ENCODE measurements around the gene LY86.

Gene LY86

GRCh38 chr6:6623553-6623952 is 35.0 kb downstream of the LY86 start:
- no peak for DNase-seq (ENCODE audit: low spot score)

DNA sequence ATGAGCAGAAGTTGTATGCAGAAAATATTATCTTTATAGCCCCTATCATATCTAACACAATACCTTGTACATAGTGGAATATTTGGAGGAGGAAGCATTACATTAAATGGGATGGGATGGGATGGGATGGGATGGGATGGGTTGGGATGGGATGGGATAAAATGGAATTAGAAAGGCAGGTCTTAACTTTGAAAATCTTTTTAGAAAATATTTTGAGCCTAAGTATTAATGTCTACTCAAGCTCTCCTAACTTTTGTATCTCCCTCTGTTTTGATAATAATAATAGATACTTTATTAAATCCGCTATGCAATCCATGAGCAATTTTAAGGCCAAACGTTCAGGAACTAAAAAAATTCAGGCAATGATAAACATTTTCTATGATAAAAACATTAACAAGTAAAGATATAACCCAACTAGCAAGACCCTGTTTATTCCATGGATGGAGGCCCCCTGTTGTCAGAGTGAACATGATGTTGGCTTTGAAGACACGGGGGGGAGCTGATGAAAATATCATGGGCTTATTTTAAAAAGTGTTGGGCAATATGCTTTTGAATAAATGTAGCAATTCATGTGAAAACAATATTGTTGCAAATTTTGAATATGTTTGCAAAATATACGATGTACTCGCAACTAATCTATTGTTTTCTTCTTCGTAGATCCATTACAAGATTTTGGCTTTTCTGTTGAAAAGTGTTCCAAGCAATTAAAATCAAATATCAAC is 35.9 kb downstream of the LY86 start:
- DNase-seq (ENCODE audit: low spot score) = no peak

GRCh38 chr6:6626187-6626586 is 37.7 kb downstream of the LY86 start:
- DNase-seq (ENCODE audit: low spot score) = no peak

- no peak for DNase-seq (ENCODE audit: low spot score)
These were observed 40.9 kb downstream of the LY86 start for GRCh38 chr6:6629402-6629801.

GRCh38 chr6:6631053-6631452 is 42.5 kb downstream of the LY86 start:
- DNase-seq (ENCODE audit: low spot score) = no peak

DNA sequence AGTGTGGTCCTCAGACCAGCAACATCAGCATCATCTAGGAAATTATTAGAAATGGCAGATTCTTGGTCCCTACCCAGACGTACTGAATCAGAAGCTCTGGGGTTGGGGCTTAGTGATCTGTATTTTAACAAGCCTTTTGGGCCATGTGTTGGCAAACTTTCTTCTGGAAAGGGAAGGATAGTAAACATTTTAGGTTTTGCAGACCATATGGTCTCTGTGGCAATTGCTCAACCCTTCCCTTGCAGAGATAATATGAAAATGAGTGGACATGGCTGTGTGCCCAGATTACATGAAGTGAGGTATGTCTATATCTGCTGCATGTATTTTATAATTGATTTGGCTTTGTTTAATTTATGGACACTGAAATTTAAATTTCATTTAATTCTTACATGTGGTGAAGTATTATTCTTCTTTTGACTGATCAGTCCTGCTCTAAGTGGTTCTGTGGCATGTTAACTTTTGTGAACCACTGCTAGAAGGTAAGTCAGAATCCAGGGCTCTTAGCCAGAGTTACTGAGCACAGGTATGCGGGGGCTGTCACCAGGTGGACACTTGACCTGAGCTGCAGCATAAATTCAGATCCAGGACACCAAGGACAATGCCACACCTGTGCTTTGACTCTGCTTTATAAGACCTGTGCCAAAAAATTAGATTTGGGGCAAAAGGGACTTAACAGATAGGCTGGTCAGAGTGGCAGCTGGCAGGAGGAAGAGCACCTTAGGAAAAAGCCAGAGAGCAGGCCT is 43.2 kb downstream of the LY86 start:
- DNase-seq (ENCODE audit: low spot score) = no peak

DNA sequence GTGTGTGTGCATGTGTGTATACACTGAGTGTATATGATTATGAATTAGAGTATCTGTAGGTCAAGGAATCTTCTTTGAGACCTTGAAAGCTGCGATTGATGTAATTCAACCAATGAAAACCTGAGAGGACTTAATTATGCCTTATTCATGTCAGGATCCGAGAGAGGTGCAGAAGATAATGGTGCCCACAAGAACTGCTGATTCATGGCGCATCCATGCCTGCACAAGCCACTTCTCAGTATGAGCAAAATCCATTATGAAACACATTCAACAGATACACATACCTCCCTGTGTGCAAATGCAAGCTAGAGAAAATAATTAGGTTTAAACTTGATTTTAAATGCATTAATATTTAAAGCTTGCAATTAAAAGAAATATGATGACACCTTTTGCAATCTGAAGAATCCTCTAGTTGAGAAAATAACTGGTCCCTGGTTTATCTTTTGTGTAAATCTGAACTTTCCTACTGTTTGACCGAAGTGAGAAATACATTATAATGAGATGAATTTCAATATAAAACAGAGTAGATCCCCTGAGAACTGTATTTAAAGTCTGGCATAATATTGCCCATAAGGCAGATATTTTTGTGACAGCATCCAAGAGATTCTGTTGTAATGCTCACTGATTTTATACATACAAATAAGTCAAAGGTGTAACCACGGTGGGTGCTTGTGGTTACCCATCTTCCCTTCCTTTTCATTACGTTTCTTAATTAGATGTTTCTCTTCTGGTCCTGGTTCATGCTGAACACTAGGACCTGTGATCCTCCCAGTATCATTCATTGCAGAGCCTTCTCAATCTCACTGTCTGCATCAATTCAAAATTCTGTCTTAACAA is 45.6 kb downstream of the LY86 start:
- no peak for DNase-seq (ENCODE audit: low spot score)

DNA sequence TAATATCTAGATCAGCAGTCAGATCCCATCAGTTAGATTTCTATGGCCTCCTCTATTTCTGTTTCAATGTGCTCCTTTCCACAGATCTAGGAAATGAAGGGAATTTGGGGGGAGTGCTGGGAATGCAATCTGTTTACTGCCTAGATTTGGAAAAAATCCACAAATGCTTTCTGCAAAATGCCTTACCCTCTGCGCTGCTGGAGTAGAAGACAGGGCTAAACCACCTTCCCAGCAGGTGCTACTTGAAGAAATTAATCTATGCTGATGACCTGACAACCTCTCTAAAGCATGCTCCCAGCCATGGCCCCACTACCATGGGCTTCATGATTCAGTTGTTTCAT is 46.2 kb downstream of the LY86 start:
- DNase-seq (ENCODE audit: low spot score) = no peak

DNA sequence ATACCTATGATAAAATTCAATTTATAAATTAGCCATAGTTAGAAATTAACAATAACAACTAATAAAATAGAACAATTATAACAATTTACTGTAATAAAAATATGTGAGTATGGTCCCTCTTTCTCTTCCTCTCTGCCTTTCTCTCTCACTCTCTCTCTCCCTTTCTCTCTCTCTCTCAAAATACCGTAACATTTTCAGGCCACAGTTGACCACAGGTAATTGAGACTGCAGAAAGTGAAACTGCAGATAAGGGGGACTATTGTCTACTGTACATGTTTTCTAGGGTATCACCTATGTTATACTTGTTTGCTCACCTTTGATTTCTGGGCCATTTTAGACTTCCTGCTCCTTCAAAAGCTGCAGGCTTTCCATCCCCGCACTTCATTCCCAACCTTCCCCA is 46.8 kb downstream of the LY86 start:
- DNase-seq (ENCODE audit: low spot score) = no peak

GRCh38 chr6:6635869-6636268 is 47.3 kb downstream of the LY86 start:
- no peak for DNase-seq (ENCODE audit: low spot score)

GRCh38 chr6:6639572-6639971 is 51.1 kb downstream of the LY86 start:
- DNase-seq (ENCODE audit: low spot score) = no peak

DNA sequence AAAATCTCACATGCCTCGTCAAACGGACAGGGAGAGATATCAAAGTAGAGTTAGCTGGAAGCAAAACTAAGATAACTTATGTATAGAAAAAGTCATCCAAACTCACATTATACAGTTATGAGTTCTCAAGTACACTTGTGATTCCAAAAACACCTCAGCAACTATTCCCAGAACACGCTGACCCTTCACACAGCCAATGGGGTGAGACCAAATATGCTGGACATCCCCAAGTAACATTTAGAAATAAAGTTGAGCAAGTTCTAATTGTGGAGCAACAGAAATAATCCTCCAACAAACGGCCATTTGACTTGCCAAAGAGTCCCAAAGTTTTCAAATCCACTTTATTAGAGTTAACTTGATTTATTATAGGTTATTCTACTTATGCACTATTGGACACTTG is 52.4 kb downstream of the LY86 start:
- no peak for DNase-seq (ENCODE audit: low spot score)

DNA sequence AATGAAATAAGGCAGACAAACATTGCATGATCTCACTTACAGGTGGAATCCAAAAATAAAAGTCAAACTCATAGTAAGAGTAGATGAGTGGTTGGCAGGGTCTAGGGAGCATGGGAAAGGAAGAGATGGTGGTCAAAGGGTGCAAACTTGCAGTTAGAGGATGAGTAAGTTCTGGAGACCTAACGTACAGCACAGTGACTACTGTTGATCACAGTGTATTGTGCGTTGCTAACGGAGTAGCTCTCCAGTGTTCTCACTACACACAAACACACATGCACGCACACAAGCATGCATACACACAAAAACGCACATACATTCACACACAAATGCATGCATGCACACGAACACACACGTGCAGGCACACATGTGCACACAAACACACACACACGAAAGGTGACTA is 54.9 kb downstream of the LY86 start:
- DNase-seq (ENCODE audit: low spot score) = no peak

GRCh38 chr6:6645261-6645917 is 56.9 kb downstream of the LY86 start:
- no peak for DNase-seq (ENCODE audit: low spot score)

DNA sequence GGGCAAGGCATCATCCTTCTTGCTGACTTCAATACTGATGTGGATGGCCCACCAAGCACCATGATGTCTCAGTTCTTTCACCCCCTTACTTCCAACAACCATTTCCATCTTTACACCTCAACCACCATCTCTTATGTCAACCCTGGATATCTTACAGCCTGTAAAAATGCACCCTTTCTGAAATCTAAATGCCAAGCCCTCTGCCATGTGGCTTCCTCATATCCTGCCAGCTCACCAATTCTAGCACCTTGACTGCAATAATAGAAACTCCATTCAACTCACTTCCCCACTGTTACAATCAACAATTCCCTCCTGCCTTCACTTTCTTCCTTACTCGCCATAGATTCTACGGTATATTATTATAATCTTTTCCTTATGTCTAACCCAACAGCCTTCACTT is 57.9 kb downstream of the LY86 start:
- no peak for DNase-seq (ENCODE audit: low spot score)

- no peak for DNase-seq (ENCODE audit: low spot score)
These were observed 58.3 kb downstream of the LY86 start for GRCh38 chr6:6646859-6647258.

DNA sequence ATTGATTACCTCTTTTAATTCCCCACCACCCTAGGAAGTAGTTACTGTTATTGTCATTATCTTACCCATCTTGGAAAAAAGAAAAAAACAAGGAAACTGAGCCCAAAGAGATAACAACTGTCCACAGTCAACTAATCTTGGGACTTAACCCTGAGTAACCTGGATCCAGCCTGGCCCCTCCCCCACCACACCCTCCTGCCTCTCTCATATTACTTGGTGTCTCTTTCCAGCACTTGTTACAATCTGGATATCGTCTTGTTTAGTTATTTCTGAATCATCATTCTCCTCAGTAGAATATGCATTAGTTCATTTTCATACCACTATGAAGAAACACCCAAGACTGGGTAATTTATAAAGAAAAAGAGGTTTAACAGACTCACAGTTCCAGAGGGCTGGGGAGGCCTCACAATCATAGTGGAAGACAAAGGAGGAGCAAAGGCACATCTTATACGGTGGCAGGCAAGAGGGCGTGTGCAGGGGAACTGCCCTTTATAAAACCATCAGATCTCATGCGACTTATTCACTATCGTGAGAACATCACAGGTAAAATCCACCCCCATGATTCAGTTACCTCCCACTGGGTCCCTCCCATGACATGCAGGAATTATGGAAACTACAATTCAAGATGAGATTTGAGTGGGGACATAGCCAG is 60.3 kb downstream of the LY86 start:
- no peak for DNase-seq (ENCODE audit: low spot score)

- DNase-seq (ENCODE audit: low spot score) = no peak
These were observed 61.4 kb downstream of the LY86 start for GRCh38 chr6:6649824-6650349.

DNA sequence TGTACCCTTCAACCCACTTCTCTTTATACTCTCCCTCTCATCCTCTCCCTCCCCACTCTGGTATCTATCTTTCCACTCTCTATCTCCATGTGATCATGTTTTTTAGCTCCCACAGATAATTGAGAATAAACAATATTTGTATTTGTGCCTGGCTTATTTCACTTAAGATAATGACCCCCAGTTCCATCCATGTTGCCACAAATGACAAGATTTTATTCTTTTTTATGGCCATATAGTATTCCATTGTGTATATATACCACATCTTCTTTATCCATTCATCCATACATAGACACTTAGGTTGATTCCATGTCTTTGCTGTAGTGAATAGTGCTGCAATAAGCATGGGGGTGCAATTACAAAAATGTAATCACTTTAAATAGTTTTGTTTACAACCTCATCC is 62.3 kb downstream of the LY86 start:
- DNase-seq (ENCODE audit: low spot score) = no peak

DNA sequence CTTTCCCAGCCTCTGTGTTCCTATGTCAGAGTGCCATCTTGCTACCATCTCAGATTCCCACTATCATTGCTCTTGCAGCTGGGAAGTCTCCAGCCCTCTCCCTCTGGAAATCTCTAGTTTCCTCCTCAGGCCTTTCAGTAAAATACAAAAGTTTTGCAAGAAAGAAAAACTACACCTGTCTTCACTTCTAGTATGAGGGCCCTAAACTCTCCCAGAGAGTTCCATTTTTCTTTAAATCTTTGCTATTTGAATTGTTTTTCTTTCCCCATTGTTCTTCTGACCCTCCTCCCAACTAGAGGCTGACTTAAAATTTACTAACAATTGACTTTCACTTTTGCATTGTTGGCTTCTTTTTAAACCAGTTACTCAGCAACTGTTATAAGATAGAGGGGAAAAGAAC is 62.8 kb downstream of the LY86 start:
- DNase-seq (ENCODE audit: low spot score) = no peak

DNA sequence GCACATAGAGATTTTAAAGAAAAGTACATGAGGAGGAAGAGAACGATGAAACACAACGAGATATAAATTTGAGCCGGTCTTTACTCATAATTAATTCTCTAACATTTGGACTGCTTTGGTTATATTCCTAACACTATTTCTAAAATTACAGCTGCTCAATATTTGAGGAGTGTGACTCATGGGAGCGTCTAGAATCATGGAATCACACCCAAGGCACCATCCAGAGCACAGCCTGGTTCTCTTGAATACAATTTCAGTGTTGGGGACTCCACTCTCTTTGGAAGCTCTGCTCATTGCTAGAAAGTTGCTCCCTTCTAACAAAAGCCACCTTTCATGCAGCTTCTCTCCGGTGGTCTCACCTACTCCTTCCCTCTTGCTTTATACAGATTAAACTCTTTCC is 64.4 kb downstream of the LY86 start:
- no peak for DNase-seq (ENCODE audit: low spot score)

All from D341Med (cell line).